ENCODE data around the gene CDKN2AIP.

DNA sequence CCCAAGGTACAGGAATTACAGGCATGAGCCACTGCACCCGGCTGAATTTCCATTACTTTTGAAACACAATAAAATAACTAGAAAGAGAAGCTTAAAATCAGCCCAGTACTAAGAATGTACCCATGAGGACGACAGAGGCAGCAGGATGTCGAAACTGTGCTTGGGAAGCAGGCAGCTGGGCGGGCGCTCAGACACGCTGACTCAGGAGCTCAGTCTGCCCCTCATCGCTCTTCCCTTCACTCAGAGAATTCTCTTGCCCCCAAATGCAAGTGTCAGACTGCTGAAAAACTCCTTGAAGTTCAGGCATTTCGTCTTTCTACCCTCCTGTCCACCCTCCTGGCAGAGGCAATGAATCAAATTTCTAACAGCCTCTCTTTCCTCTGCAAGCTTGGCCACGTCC lies 41.0 kb upstream of the CDKN2AIP start:
- no peak for TF ChIP-seq POLR2A (IDR thresholded peaks at IDR 0.05)
- no peak for TF ChIP-seq POLR2AphosphoS5 (IDR thresholded peaks at IDR 0.05)
- TF ChIP-seq, protein P1, sequence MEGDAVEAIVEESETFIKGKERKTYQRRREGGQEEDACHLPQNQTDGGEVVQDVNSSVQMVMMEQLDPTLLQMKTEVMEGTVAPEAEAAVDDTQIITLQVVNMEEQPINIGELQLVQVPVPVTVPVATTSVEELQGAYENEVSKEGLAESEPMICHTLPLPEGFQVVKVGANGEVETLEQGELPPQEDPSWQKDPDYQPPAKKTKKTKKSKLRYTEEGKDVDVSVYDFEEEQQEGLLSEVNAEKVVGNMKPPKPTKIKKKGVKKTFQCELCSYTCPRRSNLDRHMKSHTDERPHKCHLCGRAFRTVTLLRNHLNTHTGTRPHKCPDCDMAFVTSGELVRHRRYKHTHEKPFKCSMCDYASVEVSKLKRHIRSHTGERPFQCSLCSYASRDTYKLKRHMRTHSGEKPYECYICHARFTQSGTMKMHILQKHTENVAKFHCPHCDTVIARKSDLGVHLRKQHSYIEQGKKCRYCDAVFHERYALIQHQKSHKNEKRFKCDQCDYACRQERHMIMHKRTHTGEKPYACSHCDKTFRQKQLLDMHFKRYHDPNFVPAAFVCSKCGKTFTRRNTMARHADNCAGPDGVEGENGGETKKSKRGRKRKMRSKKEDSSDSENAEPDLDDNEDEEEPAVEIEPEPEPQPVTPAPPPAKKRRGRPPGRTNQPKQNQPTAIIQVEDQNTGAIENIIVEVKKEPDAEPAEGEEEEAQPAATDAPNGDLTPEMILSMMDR (IDR thresholded peaks at IDR 0.05), result no peak
- TF ChIP-seq EP300 (IDR thresholded peaks at IDR 0.05), result no peak

Data from stomach (tissue), 4 donors.